Measurements from ENCODE around the gene FARS2. TPM values are rescaled to one million over a fixed set of nuclear protein-coding genes. Genes with fewer than 3 reads are reported as not detected.

FARS2 gene
- polyA plus RNA-seq, 1 donor (not counting 4 experiments of a cell fraction or from before 2014, with no cell fraction given) = 21.3 TPM

DNA sequence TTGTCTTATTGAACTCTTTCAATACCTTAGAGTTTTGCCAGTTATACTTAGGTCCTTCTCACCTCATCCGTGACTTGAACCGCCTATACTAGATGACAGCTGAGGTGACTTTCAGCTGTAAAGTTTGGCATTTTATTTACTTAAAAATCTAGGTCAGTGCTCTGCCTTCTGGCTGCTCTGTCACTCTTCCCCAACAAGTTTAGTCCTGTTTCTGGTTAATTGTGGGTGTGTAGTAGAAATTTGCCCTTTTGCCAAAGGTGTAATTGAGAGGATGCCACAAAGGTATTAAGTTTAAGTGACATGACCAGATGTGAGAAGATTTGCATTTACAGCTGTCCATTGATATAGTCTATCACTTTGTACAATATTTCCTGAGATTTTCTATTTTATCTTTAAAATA, 106.2 kb downstream of the FARS2 start:
- DNase-seq (ENCODE audit: low read depth, low spot score) = no peak
- H3K9me1 ChIP-seq (ENCODE audit: control insufficient read depth, extremely low read depth, insufficient read depth, low read length) = no peaks in the 10 kb centered on the region
- no peaks in the 10 kb centered on the region for H4K20me1 ChIP-seq (ENCODE audit: control insufficient read depth, extremely low read depth, insufficient read depth, low read length)
- H3K36me3 ChIP-seq (ENCODE audit: control insufficient read depth in 2 of 2, extremely low read depth in 1 of 2, insufficient read depth in 2 of 2, low read length in 2 of 2) = peaks cover 4% of the 10 kb centered on the region in 2 experiments
- TF ChIP-seq, protein P1, sequence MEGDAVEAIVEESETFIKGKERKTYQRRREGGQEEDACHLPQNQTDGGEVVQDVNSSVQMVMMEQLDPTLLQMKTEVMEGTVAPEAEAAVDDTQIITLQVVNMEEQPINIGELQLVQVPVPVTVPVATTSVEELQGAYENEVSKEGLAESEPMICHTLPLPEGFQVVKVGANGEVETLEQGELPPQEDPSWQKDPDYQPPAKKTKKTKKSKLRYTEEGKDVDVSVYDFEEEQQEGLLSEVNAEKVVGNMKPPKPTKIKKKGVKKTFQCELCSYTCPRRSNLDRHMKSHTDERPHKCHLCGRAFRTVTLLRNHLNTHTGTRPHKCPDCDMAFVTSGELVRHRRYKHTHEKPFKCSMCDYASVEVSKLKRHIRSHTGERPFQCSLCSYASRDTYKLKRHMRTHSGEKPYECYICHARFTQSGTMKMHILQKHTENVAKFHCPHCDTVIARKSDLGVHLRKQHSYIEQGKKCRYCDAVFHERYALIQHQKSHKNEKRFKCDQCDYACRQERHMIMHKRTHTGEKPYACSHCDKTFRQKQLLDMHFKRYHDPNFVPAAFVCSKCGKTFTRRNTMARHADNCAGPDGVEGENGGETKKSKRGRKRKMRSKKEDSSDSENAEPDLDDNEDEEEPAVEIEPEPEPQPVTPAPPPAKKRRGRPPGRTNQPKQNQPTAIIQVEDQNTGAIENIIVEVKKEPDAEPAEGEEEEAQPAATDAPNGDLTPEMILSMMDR (optimal IDR thresholded peaks at IDR 0.05 in 1 of 3, IDR thresholded peaks at IDR 0.05 in 1 of 3, conservative IDR thresholded peaks at IDR 0.05 in 1 of 3; ENCODE audit: extremely low read depth in 1 of 3, insufficient read depth in 2 of 3, low read length in 3 of 3) = no peak
- TF ChIP-seq EZH2 (IDR thresholded peaks at IDR 0.05; ENCODE audit: low read length) = no peak
- H3K4me1 ChIP-seq (ENCODE audit: control insufficient read depth, extremely low read depth, insufficient read depth, low read length) = peaks cover 10% of the 10 kb centered on the region
- H3K9me3 ChIP-seq (ENCODE audit: control insufficient read depth, low read depth, low read length) = no peaks in the 10 kb centered on the region
- FAIRE-seq = no peak
- H3K27me3 ChIP-seq (ENCODE audit: control insufficient read depth, extremely low read depth, insufficient read depth, low read length) = no peaks in the 10 kb centered on the region
- dilution Hi-C loops (cut with MboI; ENCODE audit: extremely low pct_ligation_motif_present, low sequenced_read_pairs) = no loop called here
- H3K27ac ChIP-seq (ENCODE audit: control insufficient read depth, insufficient read depth, low read length) = no peak overlapping the region
- H2AFZ ChIP-seq (ENCODE audit: control insufficient read depth, low read length) = no peak overlapping the region
- no peak overlapping the region for H3K9ac ChIP-seq (ENCODE audit: control insufficient read depth, extremely low read depth, insufficient read depth, low read length)
- no peak overlapping the region for H3K4me2 ChIP-seq (ENCODE audit: control insufficient read depth, extremely low read depth, insufficient read depth, low read depth, low read length)
- no peak overlapping the region for H3K4me3 ChIP-seq (ENCODE audit: control insufficient read depth in 2 of 3, extremely low read depth in 1 of 3, insufficient read depth in 2 of 3, low read depth in 1 of 3, low read length in 3 of 3)
- peaks cover 2% of the 10 kb centered on the region for H3K79me2 ChIP-seq (ENCODE audit: control insufficient read depth, insufficient read depth, low read length)

DNA sequence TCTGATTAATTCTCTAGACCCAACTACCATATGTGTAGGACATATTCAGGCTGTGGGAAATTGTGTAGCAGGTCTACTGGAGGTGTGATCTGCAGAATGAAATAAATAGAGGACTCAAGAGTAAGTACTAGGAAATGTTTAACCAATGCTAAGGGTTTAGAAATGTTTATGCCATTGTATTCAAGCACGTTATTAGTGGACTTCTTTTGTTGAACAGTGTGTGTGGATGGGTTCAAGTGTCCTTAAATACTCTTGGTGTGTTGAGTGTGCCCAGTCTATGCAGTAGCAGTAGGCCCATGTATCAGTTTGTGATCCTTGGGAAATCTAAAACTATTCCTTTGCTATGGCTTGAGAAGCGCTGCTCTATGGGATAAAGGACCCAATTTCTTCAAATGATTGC, 112.1 kb downstream of the FARS2 start:
- Histone ChIP-seq H3K4me1 (ENCODE audit: control insufficient read depth, extremely low read depth, insufficient read depth, low read length) (no peaks in the 10 kb centered on the region), H3K27me3 (ENCODE audit: control insufficient read depth, extremely low read depth, insufficient read depth, low read length) (no peaks in the 10 kb centered on the region), H4K20me1 (ENCODE audit: control insufficient read depth, extremely low read depth, insufficient read depth, low read length) (no peaks in the 10 kb centered on the region), H3K27ac (ENCODE audit: control insufficient read depth, insufficient read depth, low read length) (no peak overlapping the region), H3K9ac (ENCODE audit: control insufficient read depth, extremely low read depth, insufficient read depth, low read length) (no peak overlapping the region), H3K4me3 (ENCODE audit: control insufficient read depth in 2 of 3, extremely low read depth in 1 of 3, insufficient read depth in 2 of 3, low read depth in 1 of 3, low read length in 3 of 3) (no peak overlapping the region), H2AFZ (ENCODE audit: control insufficient read depth, low read length) (no peak overlapping the region), H3K9me1 (ENCODE audit: control insufficient read depth, extremely low read depth, insufficient read depth, low read length) (no peaks in the 10 kb centered on the region), H3K9me3 (ENCODE audit: control insufficient read depth, low read depth, low read length) (no peaks in the 10 kb centered on the region), H3K4me2 (ENCODE audit: control insufficient read depth, extremely low read depth, insufficient read depth, low read depth, low read length) (no peak overlapping the region), H3K79me2 (ENCODE audit: control insufficient read depth, insufficient read depth, low read length) (peaks cover 2% of the 10 kb centered on the region), H3K36me3 (ENCODE audit: control insufficient read depth in 2 of 2, extremely low read depth in 1 of 2, insufficient read depth in 2 of 2, low read length in 2 of 2) (peaks cover 4% of the 10 kb centered on the region in 2 experiments)
- dilution Hi-C loops (cut with MboI; ENCODE audit: extremely low pct_ligation_motif_present, low sequenced_read_pairs) = no loop called here
- FAIRE-seq (no peak), DNase-seq (ENCODE audit: low read depth, low spot score) (no peak)
- TF ChIP-seq, protein P1 (optimal IDR thresholded peaks at IDR 0.05 in 1 of 3, IDR thresholded peaks at IDR 0.05 in 1 of 3, conservative IDR thresholded peaks at IDR 0.05 in 1 of 3; ENCODE audit: extremely low read depth in 1 of 3, insufficient read depth in 2 of 3, low read length in 3 of 3) = no peak
